ENCODE results near the gene CCDC87.

DNA sequence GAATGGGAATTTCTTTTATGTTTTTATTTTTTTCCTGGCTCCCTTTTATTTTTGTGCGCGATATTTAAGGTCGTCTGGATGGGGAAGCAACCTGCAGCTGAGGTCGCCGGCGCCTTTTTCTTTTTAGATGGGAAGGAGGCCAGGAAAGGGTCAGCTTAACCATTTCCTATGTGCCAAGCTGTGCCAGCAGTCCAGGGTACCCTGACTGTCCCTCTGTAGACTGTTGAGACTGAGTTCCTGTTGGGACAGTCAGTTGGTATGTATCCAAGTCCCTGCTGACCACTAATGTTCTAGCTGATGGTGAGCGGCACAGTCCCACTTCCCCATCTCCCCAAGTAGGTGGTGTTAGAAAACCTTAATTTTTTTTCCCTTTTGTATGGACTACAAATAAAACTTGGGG is 34.1 kb upstream of the CCDC87 start:
- TF ChIP-seq CTCF (IDR thresholded peaks at IDR 0.05) (no peak), ZFX (IDR thresholded peaks at IDR 0.05; ENCODE audit: borderline replicate concordance) (no peak)
